Left hindlimb (tissue), 1 donor: Measurements from ENCODE around the gene SNX1.

Experiments used
- DNase-seq: peaks from one replicate; pipeline ENCODE4 v3.0.0-alpha.2; 2018

SNX1 gene

DNA sequence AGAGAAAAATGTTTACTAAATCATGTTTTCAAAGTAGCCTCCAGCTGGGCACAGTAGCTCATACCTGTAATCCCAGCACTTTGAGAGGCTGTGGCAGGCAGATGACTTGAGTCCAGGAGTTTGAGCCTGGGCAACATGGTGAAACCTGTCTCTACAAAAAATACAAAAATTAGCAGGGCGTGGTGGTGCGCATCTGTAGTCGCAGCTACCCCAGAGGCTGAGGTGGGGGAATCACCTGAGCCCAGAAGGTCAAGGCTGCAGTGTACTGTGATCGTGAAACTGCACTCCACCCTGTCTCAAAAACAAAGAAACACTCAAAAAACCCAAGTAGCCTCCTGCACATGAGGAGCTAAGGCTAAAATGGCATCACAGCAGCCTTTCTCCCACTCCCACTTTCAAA, 68.7 kb downstream of the SNX1 start:
- DNase-seq, result no peak

GRCh38 chr15:64166102-64166890, 70.5 kb downstream of the SNX1 start:
- no peak for DNase-seq

- DNase-seq, result no peak
Measured at GRCh38 chr15:64180235-64180824, 84.5 kb downstream of the SNX1 start.

GRCh38 chr15:64182859-64183370, 87.1 kb downstream of the SNX1 start:
- no peak for DNase-seq

DNA sequence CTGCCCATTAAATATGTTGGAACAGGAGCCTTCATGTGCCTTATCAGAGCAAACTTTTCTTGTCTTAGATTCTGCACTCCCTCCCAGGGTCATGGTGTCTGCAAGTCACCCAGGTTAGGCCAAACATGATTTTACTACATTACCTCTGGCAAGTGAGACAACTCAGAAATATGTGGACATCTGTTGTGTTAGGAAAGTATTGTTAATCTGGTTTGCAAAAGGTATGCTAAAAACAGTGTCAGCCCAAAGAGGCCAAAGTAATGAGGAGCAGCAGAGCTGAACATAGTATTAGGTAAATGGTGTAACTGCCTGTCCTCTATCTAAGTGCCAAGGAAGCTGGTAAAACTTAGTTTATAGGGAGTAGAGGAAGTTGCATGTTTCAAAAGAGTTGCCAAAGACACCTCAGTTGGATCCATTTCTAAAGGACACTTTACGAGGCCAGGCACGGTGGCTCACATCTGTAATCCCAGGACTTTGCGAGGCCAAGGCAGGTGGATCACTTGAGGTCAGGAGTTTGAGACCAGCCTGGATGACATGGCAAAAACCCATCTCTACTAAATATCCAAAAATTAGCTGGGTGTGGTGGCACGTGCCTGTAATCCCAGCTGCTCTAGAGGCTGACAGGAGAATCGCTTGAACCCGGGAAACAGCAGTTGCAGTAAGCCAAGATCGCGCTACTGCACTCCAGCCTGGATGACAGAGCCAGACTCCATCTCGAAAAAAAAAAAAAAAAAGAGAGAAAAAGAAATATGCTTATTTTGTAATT, 89.5 kb downstream of the SNX1 start:
- no peak for DNase-seq

GRCh38 chr15:64187396-64188191, 91.8 kb downstream of the SNX1 start:
- no peak for DNase-seq
